Cerebellar cortex (tissue), 1 donor: ENCODE data around the gene ANAPC2.
A peak's percentile ranks its signal among the peaks of the same experiment; 100 is the strongest.

ENCODE experiments used
- DNase-seq: peaks from one replicate; pipeline ENCODE4 v3.0.0-alpha.2; 2015; ENCODE audit warnings: low spot score

Gene ANAPC2, protein sequence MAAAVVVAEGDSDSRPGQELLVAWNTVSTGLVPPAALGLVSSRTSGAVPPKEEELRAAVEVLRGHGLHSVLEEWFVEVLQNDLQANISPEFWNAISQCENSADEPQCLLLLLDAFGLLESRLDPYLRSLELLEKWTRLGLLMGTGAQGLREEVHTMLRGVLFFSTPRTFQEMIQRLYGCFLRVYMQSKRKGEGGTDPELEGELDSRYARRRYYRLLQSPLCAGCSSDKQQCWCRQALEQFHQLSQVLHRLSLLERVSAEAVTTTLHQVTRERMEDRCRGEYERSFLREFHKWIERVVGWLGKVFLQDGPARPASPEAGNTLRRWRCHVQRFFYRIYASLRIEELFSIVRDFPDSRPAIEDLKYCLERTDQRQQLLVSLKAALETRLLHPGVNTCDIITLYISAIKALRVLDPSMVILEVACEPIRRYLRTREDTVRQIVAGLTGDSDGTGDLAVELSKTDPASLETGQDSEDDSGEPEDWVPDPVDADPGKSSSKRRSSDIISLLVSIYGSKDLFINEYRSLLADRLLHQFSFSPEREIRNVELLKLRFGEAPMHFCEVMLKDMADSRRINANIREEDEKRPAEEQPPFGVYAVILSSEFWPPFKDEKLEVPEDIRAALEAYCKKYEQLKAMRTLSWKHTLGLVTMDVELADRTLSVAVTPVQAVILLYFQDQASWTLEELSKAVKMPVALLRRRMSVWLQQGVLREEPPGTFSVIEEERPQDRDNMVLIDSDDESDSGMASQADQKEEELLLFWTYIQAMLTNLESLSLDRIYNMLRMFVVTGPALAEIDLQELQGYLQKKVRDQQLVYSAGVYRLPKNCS

DNA sequence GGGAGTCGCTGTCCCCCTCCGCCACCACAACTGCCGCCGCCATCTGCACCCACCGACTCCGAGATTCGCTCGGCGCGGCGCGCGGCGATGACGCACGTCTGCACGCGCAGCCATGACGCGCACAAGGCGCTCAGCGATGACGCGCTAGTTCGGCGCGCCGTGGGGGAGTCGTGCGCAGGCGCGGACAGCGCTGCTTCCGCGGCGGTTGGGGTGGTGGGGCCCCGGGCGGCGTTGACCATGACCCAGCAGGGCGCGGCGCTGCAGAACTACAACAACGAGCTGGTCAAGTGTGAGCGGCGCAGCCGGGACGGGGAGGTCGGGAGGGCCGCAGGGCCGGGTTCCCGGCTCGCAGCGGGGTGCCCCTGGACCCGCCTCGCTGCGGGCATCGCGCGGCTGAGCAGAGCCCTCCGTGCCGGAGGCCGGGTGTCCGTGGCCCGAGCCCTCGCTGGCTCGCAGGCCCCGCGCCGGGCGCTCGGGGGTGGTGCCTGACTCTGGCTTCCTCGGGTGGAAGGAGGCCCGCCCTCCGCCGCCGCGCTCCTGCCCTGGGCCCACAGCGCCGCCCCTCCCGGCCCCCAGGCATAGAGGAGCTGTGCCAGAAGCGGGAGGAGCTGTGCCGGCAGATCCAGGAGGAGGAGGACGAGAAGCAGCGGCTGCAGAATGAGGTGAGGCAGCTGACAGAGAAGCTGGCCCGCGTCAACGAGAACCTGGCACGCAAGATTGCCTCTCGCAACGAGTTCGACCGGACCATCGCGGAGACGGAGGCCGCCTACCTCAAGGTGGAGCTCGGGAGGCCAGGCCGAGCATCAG is at the start of gene ANAPC2, which contains the start of gene SSNA1:
TSS of gene ANAPC2 (minus strand) at position 71 of the 807 bp plus-strand sequence. CDS start at position 43, 28 bp downstream.
TSS of gene SSNA1 (plus strand) at position 187 of the 807 bp plus-strand sequence. CDS start at position 238, 51 bp downstream.
- DNase-seq = peak; percentile 85

DNA sequence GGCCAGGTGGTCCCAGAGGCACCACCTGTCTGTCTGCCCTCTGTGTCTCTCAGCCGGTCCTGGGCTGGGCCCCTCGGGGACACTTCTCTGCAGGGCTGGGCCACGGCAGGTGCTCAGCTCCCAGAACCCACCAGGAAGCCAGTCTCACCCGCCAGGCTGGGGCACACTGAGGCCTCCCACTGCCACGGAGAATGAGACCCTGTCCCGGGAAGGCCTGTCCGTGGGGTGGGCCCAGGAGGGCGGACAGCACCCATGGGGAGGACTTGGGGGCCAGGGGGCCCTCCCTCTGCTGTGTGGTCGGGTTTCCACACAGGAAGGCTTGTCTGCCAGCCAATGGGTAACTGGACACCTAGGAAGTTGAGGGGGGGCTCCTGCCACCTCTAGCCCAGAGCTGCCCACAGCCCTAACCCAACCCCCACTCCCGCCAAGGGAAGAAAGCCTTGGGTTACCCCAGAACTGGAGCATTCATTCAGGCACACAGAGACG is 48.6 kb upstream of the ANAPC2 start:
- DNase-seq = no peak

DNA sequence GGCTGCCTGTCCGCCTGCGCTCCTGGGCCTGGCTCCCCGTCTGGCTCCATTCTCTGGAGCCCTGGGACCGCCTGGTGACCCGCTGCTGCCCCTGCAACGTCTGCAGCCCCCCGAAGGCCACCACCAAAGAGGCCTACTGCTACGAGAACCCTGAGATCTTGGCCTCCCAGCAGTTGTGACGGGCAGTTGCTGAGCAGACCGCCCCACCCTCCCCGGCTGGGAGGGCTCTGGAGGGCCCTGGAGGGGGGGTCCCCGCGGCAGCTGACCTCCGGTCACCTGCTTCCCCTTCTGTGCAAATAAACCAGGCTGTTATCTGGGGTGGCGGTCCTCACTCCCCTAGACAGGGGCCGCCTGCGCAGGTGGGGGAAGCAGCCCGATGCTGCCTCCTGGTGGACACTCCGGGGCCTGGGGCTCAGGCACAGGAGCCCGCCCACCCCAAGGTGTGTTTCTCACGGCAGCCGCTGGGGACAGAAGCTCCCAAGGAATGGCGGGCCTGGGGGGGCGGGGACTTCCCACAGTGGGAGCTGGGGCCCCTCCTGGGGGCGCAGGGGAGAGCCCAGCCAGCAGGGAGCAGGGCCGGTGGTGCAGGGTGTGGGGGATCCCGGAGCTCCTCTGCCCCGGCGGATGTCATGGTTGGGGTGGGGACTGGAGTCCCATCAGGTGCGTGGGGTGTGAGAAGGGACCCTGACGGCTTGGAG is 48.0 kb upstream of the ANAPC2 start:
- DNase-seq = peak; percentile 77

DNA sequence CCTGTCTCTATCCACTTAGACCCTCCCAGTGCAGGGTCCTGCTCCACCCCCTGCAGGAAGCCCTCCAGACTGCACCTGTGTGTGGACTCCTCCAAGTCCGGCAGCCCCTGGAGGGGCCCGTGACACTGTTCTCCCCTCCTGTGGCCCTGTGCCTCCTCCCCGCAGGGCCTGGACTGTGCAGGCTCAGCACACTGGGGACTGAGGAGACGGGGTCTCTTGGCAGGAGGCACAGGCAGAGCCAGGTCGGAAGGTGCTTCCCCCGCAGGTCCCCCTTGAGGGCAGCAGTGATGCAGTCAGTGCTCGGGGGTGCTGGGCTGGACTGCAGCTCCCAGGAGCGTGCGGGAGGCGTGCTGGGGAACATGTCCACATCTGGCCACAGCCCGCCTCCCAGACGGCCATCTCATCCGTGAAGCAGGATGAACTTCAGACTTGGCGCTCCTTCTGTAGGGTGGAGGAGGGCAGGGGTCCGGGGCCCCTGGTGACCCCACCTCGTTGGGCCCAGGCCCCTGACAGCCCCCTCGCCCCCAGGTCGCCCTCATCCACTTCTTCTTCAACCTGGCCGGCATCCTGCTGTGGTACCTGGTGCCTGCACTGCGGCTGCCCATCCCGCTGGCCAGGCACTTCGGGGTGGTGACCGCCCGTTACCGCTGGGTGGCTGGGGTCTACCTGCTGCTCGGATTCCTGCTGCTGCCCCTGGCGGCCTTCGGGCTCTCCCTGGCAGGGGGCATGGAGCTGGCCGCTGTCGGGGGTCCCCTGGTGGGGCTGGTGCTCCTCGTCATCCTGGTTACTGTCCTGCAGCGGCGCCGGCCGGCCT is 47.3 kb upstream of the ANAPC2 start:
- no peak for DNase-seq

DNA sequence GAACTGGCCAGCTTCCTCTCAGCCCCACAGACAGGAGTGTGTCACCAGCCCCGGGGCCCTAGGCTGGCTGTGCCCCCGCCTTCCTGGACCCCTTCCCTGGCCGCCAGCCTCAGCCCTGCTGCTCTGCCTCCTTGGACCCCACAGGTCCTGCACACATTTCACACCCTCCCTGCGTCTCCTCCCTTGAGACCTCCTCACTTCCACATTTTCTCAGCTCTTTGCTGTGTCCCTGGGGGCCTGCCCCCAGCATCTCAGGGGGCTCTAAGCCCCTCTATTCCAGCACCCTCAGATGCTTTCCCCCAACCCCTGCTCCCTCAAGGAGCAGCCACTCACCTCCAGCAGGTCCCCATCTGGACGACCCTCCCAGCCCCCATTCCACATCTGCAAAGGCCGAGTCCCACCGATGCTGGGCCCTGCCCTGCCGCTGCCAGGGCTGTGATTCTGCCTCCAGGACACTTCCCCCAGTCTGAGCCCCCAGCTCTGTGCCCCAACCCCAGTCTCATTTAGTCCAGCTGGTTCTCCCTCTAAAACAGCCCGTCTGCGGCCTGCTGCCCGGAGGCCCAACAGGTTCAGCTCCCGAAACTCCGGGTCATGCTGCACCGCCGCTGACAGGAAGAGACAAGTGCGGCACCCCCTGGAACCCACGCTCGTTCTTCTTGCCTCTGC is 46.5 kb upstream of the ANAPC2 start:
- no peak for DNase-seq

DNA sequence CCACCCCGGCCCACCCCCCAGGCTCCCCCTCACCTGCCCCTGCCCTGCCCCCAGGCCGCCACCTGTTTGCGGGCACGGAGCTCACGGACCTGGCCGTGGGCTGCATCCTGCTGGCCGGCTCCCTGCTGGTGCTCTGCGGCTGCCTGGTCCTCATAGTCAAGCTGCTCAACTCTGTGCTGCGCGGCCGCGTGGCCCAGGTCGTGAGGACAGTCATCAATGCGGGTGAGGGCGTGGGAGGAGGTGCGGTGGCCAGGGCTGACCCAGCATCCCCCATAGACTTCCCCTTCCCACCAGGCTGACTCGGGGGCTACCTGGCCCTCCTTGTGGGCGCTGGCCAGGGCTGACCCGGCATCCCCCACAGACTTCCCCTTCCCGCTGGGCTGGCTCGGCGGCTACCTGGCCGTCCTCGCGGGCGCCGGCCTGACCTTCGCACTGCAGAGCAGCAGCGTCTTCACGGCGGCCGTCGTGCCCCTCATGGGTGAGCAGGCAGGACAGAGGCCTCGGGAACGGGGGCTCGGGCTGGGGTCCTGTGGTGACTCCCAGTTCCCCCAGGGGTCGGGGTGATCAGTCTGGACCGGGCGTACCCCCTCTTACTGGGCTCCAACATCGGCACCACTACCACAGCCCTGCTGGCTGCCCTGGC is 45.8 kb upstream of the ANAPC2 start:
- DNase-seq = no peak

- DNase-seq = no peak
Observed at GRCh38 chr9:137233143-137233980, 45.0 kb upstream of the ANAPC2 start.

DNA sequence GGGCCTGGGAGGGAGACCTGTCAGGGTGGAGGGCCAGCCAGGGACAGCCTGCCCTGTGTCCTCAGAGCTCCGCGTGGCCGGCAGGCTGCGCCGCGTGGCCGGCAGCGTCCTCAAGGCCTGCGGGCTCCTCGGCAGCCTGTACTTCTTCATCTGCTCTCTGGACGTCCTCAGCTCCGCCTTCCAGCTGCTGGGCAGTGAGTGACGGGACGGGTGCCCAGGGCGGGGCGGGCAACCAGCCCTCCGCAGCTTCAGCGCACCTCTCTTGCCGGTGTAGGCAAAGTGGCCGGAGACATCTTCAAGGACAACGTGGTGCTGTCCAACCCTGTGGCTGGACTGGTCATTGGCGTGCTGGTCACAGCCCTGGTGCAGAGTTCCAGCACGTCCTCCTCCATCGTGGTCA is 44.1 kb upstream of the ANAPC2 start:
- DNase-seq = no peak

GRCh38 chr9:137232101-137232500 is 43.7 kb upstream of the ANAPC2 start:
- DNase-seq = no peak

- no peak for DNase-seq
Observed at GRCh38 chr9:137231372-137232039, 43.1 kb upstream of the ANAPC2 start.

DNA sequence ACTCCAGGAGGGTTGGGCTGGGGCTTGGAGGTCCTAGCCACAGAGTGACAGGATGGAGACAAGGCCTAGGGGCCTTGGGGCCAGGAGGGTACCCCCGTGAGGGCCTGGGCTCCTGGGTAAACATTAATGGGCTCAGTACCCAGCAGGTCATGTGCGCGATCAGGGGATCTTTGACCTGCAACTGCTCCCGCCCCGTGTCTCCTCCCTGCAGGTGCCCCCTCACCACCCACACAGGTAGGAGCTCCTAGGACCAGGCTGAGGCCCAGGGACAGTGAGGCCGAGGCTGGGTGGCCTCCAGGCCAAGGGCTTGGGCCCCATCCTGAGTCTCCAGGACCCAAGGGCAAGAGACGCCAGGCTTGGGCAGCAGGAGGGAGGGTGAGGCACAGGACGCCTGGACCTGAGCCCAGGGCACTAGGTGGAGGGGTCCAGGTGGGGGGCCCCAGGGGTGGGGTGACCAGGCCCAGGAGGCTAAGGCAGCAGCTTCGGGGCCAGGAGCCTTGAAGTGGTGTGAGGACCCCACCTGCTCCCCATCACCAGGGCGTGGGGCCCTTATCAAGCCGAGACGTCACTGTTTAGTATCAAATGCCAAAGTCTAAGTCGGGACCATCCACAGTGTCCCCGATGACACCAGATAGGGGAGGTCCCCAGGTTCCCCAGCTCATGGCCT is 42.5 kb upstream of the ANAPC2 start, which contains the start of gene SLC34A3:
TSS of gene SLC34A3 (plus strand) at position 197 of the 667 bp plus-strand sequence. CDS start 802 bp downstream, outside the sequence.
- no peak for DNase-seq

- DNase-seq = no peak
Observed at GRCh38 chr9:137229903-137230704, 41.7 kb upstream of the ANAPC2 start.

GRCh38 chr9:137228968-137229896 is 40.9 kb upstream of the ANAPC2 start:
- no peak for DNase-seq

DNA sequence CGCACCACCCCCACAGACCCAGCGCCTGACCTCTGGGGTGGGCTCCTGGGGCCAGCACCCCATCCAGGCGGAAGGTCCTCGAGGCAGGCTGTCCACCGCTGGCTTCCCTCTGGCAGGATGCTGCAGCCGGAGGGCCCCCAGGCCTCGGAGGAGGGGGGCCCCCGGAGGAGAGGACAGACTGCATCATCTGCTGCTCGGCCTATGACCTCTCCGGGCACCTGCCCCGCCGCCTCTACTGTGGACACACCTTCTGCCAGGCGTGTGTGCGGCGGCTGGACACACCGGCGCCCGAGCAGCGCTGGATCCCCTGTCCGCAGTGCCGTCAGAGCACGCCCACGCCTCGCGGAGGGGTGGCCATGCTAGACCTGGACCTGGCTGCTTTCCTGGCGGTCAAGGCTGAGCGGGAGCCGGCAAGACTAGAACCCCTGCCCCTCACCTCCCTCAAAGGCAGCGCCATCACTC is 40.2 kb upstream of the ANAPC2 start:
- DNase-seq = no peak
